NB4 (cell line): ENCODE results near the gene ARSI.
A peak's percentile ranks its signal among the peaks of the same experiment; 100 is the strongest.

Experiments
- TF ChIP-seq, protein P1 (sequence below): IDR thresholded peaks from one replicate; pipeline ENCODE4 v1.5.1; 2012; ENCODE audit warnings: low read depth, low read length
- TF ChIP-seq, protein P2 (sequence below): IDR thresholded peaks from 2 replicates; pipeline ENCODE4 v1.6.1; 2011; ENCODE audit warnings: low read depth, low read length

DNA sequence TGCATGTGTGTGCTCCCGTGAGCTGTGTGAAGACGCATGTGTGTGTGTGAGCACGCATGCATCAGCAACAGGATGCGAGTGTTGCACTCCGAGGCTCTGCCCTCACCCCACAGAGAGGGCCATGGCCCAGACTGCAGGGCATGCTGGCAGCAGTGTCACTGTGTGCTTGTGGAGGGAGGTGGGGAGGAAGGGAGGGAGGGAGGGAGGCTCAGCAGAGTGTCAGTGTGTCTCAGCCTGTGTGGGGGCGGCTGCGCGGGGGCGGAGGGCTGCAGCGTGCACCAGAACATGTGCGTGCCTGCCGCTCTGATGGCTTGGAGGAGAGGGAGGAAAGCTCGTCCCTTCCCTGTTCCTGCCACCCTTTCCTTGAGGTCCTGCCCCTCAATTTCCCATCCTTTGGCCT, 18.4 kb downstream of the ARSI start:
- TF ChIP-seq, protein P1, sequence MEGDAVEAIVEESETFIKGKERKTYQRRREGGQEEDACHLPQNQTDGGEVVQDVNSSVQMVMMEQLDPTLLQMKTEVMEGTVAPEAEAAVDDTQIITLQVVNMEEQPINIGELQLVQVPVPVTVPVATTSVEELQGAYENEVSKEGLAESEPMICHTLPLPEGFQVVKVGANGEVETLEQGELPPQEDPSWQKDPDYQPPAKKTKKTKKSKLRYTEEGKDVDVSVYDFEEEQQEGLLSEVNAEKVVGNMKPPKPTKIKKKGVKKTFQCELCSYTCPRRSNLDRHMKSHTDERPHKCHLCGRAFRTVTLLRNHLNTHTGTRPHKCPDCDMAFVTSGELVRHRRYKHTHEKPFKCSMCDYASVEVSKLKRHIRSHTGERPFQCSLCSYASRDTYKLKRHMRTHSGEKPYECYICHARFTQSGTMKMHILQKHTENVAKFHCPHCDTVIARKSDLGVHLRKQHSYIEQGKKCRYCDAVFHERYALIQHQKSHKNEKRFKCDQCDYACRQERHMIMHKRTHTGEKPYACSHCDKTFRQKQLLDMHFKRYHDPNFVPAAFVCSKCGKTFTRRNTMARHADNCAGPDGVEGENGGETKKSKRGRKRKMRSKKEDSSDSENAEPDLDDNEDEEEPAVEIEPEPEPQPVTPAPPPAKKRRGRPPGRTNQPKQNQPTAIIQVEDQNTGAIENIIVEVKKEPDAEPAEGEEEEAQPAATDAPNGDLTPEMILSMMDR, result no peak
- TF ChIP-seq, protein P2, sequence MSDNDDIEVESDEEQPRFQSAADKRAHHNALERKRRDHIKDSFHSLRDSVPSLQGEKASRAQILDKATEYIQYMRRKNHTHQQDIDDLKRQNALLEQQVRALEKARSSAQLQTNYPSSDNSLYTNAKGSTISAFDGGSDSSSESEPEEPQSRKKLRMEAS, result peak; percentile 55
